SK-N-SH (cell line): Measurements from ENCODE around the gene DOCK4. TPM values are rescaled to one million over a fixed set of nuclear protein-coding genes. Genes with fewer than 3 reads are reported as not detected.

Experiments used
- CTCF ChIA-PET: fragments of 300-600, 350-600 bp; formaldehyde crosslinking; extraction: SDS; loops from one replicate; lab custom pipeline; 2021; lab: Yijun Ruan, JAX
- POLR2A ChIA-PET: fragments of 350-600 bp; sonication (Branson Sonifier 250); formaldehyde crosslinking; extraction: SDS; loops from one replicate; lab custom pipeline; 2020; ENCODE audit warnings: antibody characterized with exemption, inconsistent platforms; lab: Yijun Ruan, JAX
- DNase-seq: peaks from one replicate; pipeline ENCODE4 v3.0.0; 2012
- H2AFZ ChIP-seq: fragments of 200-600 bp; sonication (generic); 2 replicates; pipeline ENCODE4 v1.8.1; 2016; ENCODE audit warnings: antibody characterized with exemption, mild to moderate bottlenecking, low read depth
- H3F3A ChIP-seq: fragments of 200-600 bp; sonication (generic); replicated peaks from 2 replicates; pipeline ENCODE3; 2016; ENCODE audit warnings: antibody characterized with exemption, mild to moderate bottlenecking; ENCODE audit not compliant: insufficient read depth
- H3K27ac ChIP-seq, 2 experiments: fragments of 200-500 bp in 1 of 2; fragments of 200-600 bp in 1 of 2; sonication (Bioruptor generic) in 1 of 2; sonication (generic), shearing (Covaris generic) in 1 of 2; 2 replicates each; pipeline versions ENCODE4 v1.5.1 to v1.6.1; 2014 to 2016; ENCODE audit warnings: low read depth in 2 of 2, inconsistent platforms in 1 of 2, low read length in 1 of 2, mild to moderate bottlenecking in 1 of 2, mixed read lengths in 1 of 2
- H3K27me3 ChIP-seq: fragments of 200-600 bp; sonication (generic), shearing (Covaris generic); 2 replicates; pipeline ENCODE4 v1.6.1; 2016; ENCODE audit warnings: mixed run types; ENCODE audit not compliant: insufficient read depth
- H3K36me3 ChIP-seq, 2 experiments: fragments of 200-500 bp in 1 of 2; fragments of 200-600 bp in 1 of 2; sonication (Bioruptor generic) in 1 of 2; sonication (generic) in 1 of 2; replicated peaks in 1 of 2; 2 replicates each; pipeline versions ENCODE3 to v1.5.1; 2014 to 2016; ENCODE audit warnings: low read length in 1 of 2, mild to moderate bottlenecking in 1 of 2; ENCODE audit not compliant: insufficient read depth in 2 of 2, control insufficient read depth in 1 of 2
- H3K4me1 ChIP-seq, 2 experiments: fragments of 200-500 bp in 1 of 2; fragments of 200-600 bp in 1 of 2; sonication (Bioruptor generic) in 1 of 2; sonication (generic), shearing (Covaris generic) in 1 of 2; 2 replicates each; pipeline versions ENCODE4 v1.5.1 to v1.6.1; 2014 to 2016; ENCODE audit warnings: low read depth in 1 of 2, low read length in 1 of 2, mixed run types in 1 of 2; ENCODE audit not compliant: insufficient read depth in 2 of 2, control insufficient read depth in 1 of 2
- H3K4me2 ChIP-seq: fragments of 200-600 bp; sonication (generic), shearing (Covaris generic); 2 replicates; pipeline ENCODE4 v1.6.1; 2017; ENCODE audit warnings: mixed run types
- H3K4me3 ChIP-seq, 2 experiments: fragments of 200-500 bp in 1 of 2; fragments of 200-600 bp in 1 of 2; sonication (Bioruptor generic) in 1 of 2; sonication (generic), shearing (Covaris generic) in 1 of 2; 2 replicates each; pipeline versions ENCODE4 v1.5.1 to v1.8.1; 2014 to 2016; ENCODE audit warnings: low read depth in 2 of 2, inconsistent platforms in 1 of 2, low read length in 1 of 2, mild to moderate bottlenecking in 1 of 2, mixed read lengths in 1 of 2, moderate library complexity in 1 of 2
- H3K79me2 ChIP-seq: fragments of 200-600 bp; sonication (generic); 2 replicates; pipeline ENCODE4 v1.8.1; 2017; ENCODE audit warnings: mild to moderate bottlenecking; ENCODE audit not compliant: insufficient read depth
- H3K9ac ChIP-seq: fragments of 200-600 bp; sonication (generic); 2 replicates; pipeline ENCODE4 v1.6.1; 2017; ENCODE audit warnings: mixed run types
- H3K9me2 ChIP-seq: fragments of 200-600 bp; sonication (generic); 2 replicates; pipeline ENCODE4 v1.6.1; 2017; ENCODE audit warnings: mixed run types
- H3K9me3 ChIP-seq: fragments of 200-600 bp; sonication (generic); 2 replicates; pipeline ENCODE4 v1.6.1; 2017; ENCODE audit warnings: mixed run types, mild to moderate bottlenecking, moderate library complexity
- H4K20me1 ChIP-seq: fragments of 200-600 bp; sonication (generic); 2 replicates; pipeline ENCODE4 v1.6.1; 2017; ENCODE audit warnings: mild to moderate bottlenecking, mixed run types; ENCODE audit not compliant: insufficient read depth
- EZH2phosphoT487 ChIP-seq: fragments of 200-600 bp; sonication (generic); IDR thresholded peaks from 2 replicates; pipeline ENCODE4 v1.6.1; 2017; ENCODE audit warnings: low read depth, mixed run types, mild to moderate bottlenecking, antibody characterized with exemption, moderate library complexity, borderline replicate concordance
- FOSL2 ChIP-seq: IDR thresholded peaks from 2 replicates; pipeline ENCODE4 v1.4.0; 2012; ENCODE audit warnings: low read depth, mild to moderate bottlenecking, moderate library complexity, borderline replicate concordance
- FOXM1 ChIP-seq: IDR thresholded peaks from 2 replicates; pipeline ENCODE4 v1.4.0; 2012; ENCODE audit warnings: low read depth, mild to moderate bottlenecking
- GABPA ChIP-seq: IDR thresholded peaks from 2 replicates; pipeline ENCODE4 v1.4.0; 2012; ENCODE audit warnings: low read depth, mild to moderate bottlenecking
- GATA2 ChIP-seq: sonication (generic); formaldehyde crosslinking; IDR thresholded peaks from 2 replicates; pipeline ENCODE4 v1.5.0; 2020; ENCODE audit warnings: mild to moderate bottlenecking, missing genetic modification reagents
- IRF3 ChIP-seq: fragments of 150-350 bp; IDR thresholded peaks from 2 replicates; pipeline ENCODE4 v1.6.1; 2016; ENCODE audit warnings: mild to moderate bottlenecking, low read depth, low read length
- JUND ChIP-seq: IDR thresholded peaks from 2 replicates; pipeline ENCODE4 v1.4.0; 2012
- MEF2A ChIP-seq: IDR thresholded peaks from 2 replicates; pipeline ENCODE4 v1.4.0; 2012; ENCODE audit warnings: low read depth, borderline replicate concordance
- NRF1 ChIP-seq: IDR thresholded peaks from 2 replicates; pipeline ENCODE4 v1.6.1; 2012; ENCODE audit warnings: low read depth, mild to moderate bottlenecking, low read length
- PBX3 ChIP-seq: IDR thresholded peaks from 2 replicates; pipeline ENCODE4; 2012
- RCOR1 ChIP-seq: fragments of 150-350 bp; IDR thresholded peaks from 2 replicates; pipeline ENCODE4 v1.6.1; 2017; ENCODE audit warnings: antibody characterized with exemption, low read length
- SIN3A ChIP-seq: IDR thresholded peaks from 2 replicates; pipeline ENCODE4 v1.6.1; 2012; ENCODE audit warnings: low read depth, mild to moderate bottlenecking, low read length, moderate library complexity, borderline replicate concordance
- SMC3 ChIP-seq: IDR thresholded peaks from 2 replicates; pipeline ENCODE4 v1.6.1; 2012; ENCODE audit warnings: low read depth, low read length, improper control_type of control experiment
- TEAD4 ChIP-seq: IDR thresholded peaks from 2 replicates; pipeline ENCODE4 v1.4.0; 2012; ENCODE audit warnings: mild to moderate bottlenecking, borderline replicate concordance; ENCODE audit not compliant: insufficient read depth
- ZBTB33 ChIP-seq: IDR thresholded peaks from 2 replicates; pipeline ENCODE4 v1.4.0; 2012; ENCODE audit warnings: low read depth, borderline replicate concordance
- WGBS: methylation state at CpG from one replicate; pipeline ENCODE4 v1.1.6; 2017; ENCODE audit warnings: low lambda C conversion rate; 5-methylcytosine and 5-hydroxymethylcytosine counted together
- polyA plus RNA-seq, 3 experiments: library from polyadenylated mRNA; depleted of rRNA; stranded (reverse); fragments of >200 nt; gene quantifications; 2 replicates each; pipeline ENCODE4 v1.2.3, GENCODE V29; 2012

Gene DOCK4
- polyA plus RNA-seq, 1 of the 3 experiments (the other 2 are of a cell fraction): 8.5 TPM

- Histone ChIP-seq H3K4me1 (peaks cover 0 to 10% of the 10 kb centered on the region in 2 experiments; a peak in 2 of 4 replicates), H3F3A (no peaks in the 10 kb centered on the region), H3K27me3 (no peaks in the 10 kb centered on the region), H3K4me2 (no peak overlapping the region), H3K9me3 (no peaks in the 10 kb centered on the region), H3K9me2 (no peaks in the 10 kb centered on the region), H3K27ac (no peak overlapping the region), H3K9ac (no peak overlapping the region)
- POLR2A ChIA-PET: interaction anchor here (0.7 kb wide), 1 partner anchor 12 kb away, joined by 3 read pairs; no protein-coding TSS in a partner anchor
- no peak for TF ChIP-seq PBX3
- no peak for TF ChIP-seq IRF3
- no peak for TF ChIP-seq GATA2 (CRISPR knock-in tag)
- no peak for TF ChIP-seq SIN3A
- TF ChIP-seq FOSL2: no peak
- no peak for TF ChIP-seq SMC3
- no peak for TF ChIP-seq JUND
- TF ChIP-seq RCOR1: no peak
- no peak for TF ChIP-seq NRF1
- TF ChIP-seq FOXM1: no peak
- TF ChIP-seq EZH2phosphoT487: no peak
- no peak for TF ChIP-seq GABPA
- no peak for TF ChIP-seq TEAD4
- no peak for TF ChIP-seq MEF2A
- TF ChIP-seq ZBTB33: no peak
- TF ChIP-seq, all 33 proteins: peak for 0
- no peaks in the 10 kb centered on the region for H4K20me1 ChIP-seq
- no peak overlapping the region for H3K4me3 ChIP-seq
- no peaks in the 10 kb centered on the region for H3K36me3 ChIP-seq
- DNase-seq: no peak
- CTCF ChIA-PET: no interaction called here
- WGBS: 88% methylated on average over 1 of the region's 1 CpG
- no peaks in the 10 kb centered on the region for H3K79me2 ChIP-seq
- no peak overlapping the region for H2AFZ ChIP-seq
Measured at GRCh38 chr7:112059675-112060074, 146.5 kb downstream of the DOCK4 start.
